ENCODE measurements around the gene RPL5. TPM values are rescaled to one million over a fixed set of nuclear protein-coding genes. Genes with fewer than 3 reads are reported as not detected.

RPL5 gene
- total and polyA plus RNA-seq, 9 of the 15 experiments (the other 6 are each of a cell fraction or from before 2014, with no cell fraction given): 1,467 to 4,252 (median 2,454) TPM

- peak; percentile 99 for TF ChIP-seq CHAMP1 (IDR thresholded peaks at IDR 0.05)
- TF ChIP-seq ZKSCAN8 (CRISPR knock-in tag; IDR thresholded peaks at IDR 0.05): no peak
- TF ChIP-seq ZBTB2 (IDR thresholded peaks at IDR 0.05): peak; percentile 98
- no peak for TF ChIP-seq ZNF785 (CRISPR knock-in tag; IDR thresholded peaks at IDR 0.05)
- peak; percentile 96 for TF ChIP-seq ZNF511 (CRISPR knock-in tag; IDR thresholded peaks at IDR 0.05)
- TF ChIP-seq LARP7 (IDR thresholded peaks at IDR 0.05): peak; percentile 77; the same call in 1 of the 2 replicates
- no peak for TF ChIP-seq SREBF1 (IDR thresholded peaks at IDR 0.05; ENCODE audit: borderline replicate concordance, low read depth, low read length)
- TF ChIP-seq SPI1 (IDR thresholded peaks at IDR 0.05; ENCODE audit: borderline replicate concordance, low read depth, low read length): no peak
- no peak for TF ChIP-seq POLR3A (IDR thresholded peaks at IDR 0.05; ENCODE audit: borderline replicate concordance, extremely low read depth, insufficient read depth, insufficient read length)
- TF ChIP-seq KDM5B (IDR thresholded peaks at IDR 0.05; ENCODE audit: insufficient replicate concordance, low read depth, low read length): peak; percentile 99
- TF ChIP-seq ZNF431 (CRISPR knock-in tag; IDR thresholded peaks at IDR 0.05): 0 out of 2 replicates have a peak, but pooled peaks have one; percentile 0
- TF ChIP-seq ZMIZ1 (IDR thresholded peaks at IDR 0.05; ENCODE audit: low read depth in 2 of 2, low read length in 2 of 2): peak in 1 of 2 experiments; percentile 32; a peak in 1 of 4 replicates
- TF ChIP-seq KLF13 (tag; IDR thresholded peaks at IDR 0.05; ENCODE audit: borderline replicate concordance, low read depth): peak; percentile 81; the same call in 1 of the 2 replicates
- TF ChIP-seq SNAPC5 (CRISPR knock-in tag; IDR thresholded peaks at IDR 0.05): no peak
- peak; percentile 45; the same call in 1 of the 2 replicates for TF ChIP-seq SIN3B (IDR thresholded peaks at IDR 0.05; ENCODE audit: low read depth)
- no peak for TF ChIP-seq BRF1 (IDR thresholded peaks at IDR 0.05; ENCODE audit: borderline replicate concordance, extremely low read depth, insufficient read length)
- peak; percentile 88 for TF ChIP-seq HDAC2 (IDR thresholded peaks at IDR 0.05)
- 0 out of 2 replicates have a peak, but pooled peaks have one; percentile 22 for TF ChIP-seq PTBP1 (IDR thresholded peaks at IDR 0.05; ENCODE audit: low read depth, low read length)
- TF ChIP-seq ZNF79 (CRISPR knock-in tag; IDR thresholded peaks at IDR 0.05; ENCODE audit: low read depth): no peak
Measured at GRCh38 chr1:92831762-92832536, at the start of gene RPL5 (continued).

All from K562 (cell line).